Activated CD8-positive, alpha-beta memory T cell treated with anti-CD3 and anti-CD28 coated beads, Interleukin-2, amount 50 U/mL, for 48 hours (primary cell): ENCODE data around the gene PRRC2B.
"Not testable (repeated sequence)": the region's sequence is repeated elsewhere in the genome, so short reads cannot be mapped to it uniquely, and the experiment has no call there.

Experiments
- DNase-seq: peaks from one replicate; pipeline ENCODE4 v3.0.0-alpha.2; 2020

Gene PRRC2B

GRCh38 chr9:131439224-131439623, 45.3 kb downstream of the PRRC2B start:
- no peak for DNase-seq

GRCh38 chr9:131441441-131441840, 47.6 kb downstream of the PRRC2B start:
- no peak for DNase-seq

GRCh38 chr9:131442351-131442750, 48.5 kb downstream of the PRRC2B start:
- no peak for DNase-seq

GRCh38 chr9:131443648-131444047, 49.8 kb downstream of the PRRC2B start:
- DNase-seq = no peak

- no peak for DNase-seq
These were observed 52.4 kb downstream of the PRRC2B start for GRCh38 chr9:131446276-131446675.

GRCh38 chr9:131447148-131447547, 53.3 kb downstream of the PRRC2B start:
- no peak for DNase-seq

GRCh38 chr9:131447600-131447999, 53.7 kb downstream of the PRRC2B start:
- no peak for DNase-seq

GRCh38 chr9:131448818-131449217, 54.9 kb downstream of the PRRC2B start:
- DNase-seq = no peak

- no peak for DNase-seq
These were observed 55.4 kb downstream of the PRRC2B start for GRCh38 chr9:131449276-131449675.

GRCh38 chr9:131454028-131454427, 60.1 kb downstream of the PRRC2B start:
- no peak for DNase-seq

- DNase-seq = not testable (repeated sequence)
These were observed 61.8 kb downstream of the PRRC2B start for GRCh38 chr9:131455655-131456054.

GRCh38 chr9:131457746-131458145, 63.9 kb downstream of the PRRC2B start:
- DNase-seq = no peak

GRCh38 chr9:131459056-131459455, 65.2 kb downstream of the PRRC2B start:
- no peak for DNase-seq

- DNase-seq = no peak
These were observed 67.3 kb downstream of the PRRC2B start for GRCh38 chr9:131461166-131461565.

GRCh38 chr9:131464354-131465000, 70.6 kb downstream of the PRRC2B start:
- DNase-seq = no peak

GRCh38 chr9:131465401-131465800, 71.5 kb downstream of the PRRC2B start:
- no peak for DNase-seq

- no peak for DNase-seq
These were observed 73.5 kb downstream of the PRRC2B start for GRCh38 chr9:131467214-131467935.

- no peak for DNase-seq
These were observed 74.1 kb downstream of the PRRC2B start for GRCh38 chr9:131468031-131468430.

- no peak for DNase-seq
These were observed 75.5 kb downstream of the PRRC2B start for GRCh38 chr9:131469356-131469755.

- DNase-seq = no peak
These were observed 76.1 kb downstream of the PRRC2B start for GRCh38 chr9:131469951-131470350.

GRCh38 chr9:131470581-131470991, 76.7 kb downstream of the PRRC2B start:
- no peak for DNase-seq

- not testable (repeated sequence) for DNase-seq
These were observed 78.2 kb downstream of the PRRC2B start for GRCh38 chr9:131472085-131472484.

GRCh38 chr9:131473198-131473885, 79.5 kb downstream of the PRRC2B start:
- DNase-seq = no peak

GRCh38 chr9:131473891-131474290, 80.0 kb downstream of the PRRC2B start:
- DNase-seq = no peak
